T-helper 1 cell treated with Interleukin-12 subunit alpha and Interleukin-12 subunit beta and Interleukin-4 antibody, amounts not matched to agents 30 μg/mL and 1 μg/mL, for 36 hours (primary cell): ENCODE measurements around the gene DLG1.
"Not testable (repeated sequence)": the region's sequence is repeated elsewhere in the genome, so short reads cannot be mapped to it uniquely, and the experiment has no call there.

ENCODE experiments used
- H3K27ac Mint-ChIP-seq: one replicate; pipeline ENCODE4 v1.8.0; 2021; ENCODE audit warnings: mild to moderate bottlenecking, mixed read lengths
- H3K27me3 Mint-ChIP-seq: one replicate; pipeline ENCODE4 v1.8.0; 2021; ENCODE audit warnings: low read depth, mixed read lengths
- H3K36me3 Mint-ChIP-seq: one replicate; pipeline ENCODE4 v1.8.0; 2021; ENCODE audit warnings: low read depth, mixed read lengths
- H3K4me1 Mint-ChIP-seq: one replicate; pipeline ENCODE4 v1.8.0; 2021; ENCODE audit warnings: low read depth, mixed read lengths
- H3K4me3 Mint-ChIP-seq: one replicate; pipeline ENCODE4 v1.8.0; 2021; ENCODE audit warnings: mild to moderate bottlenecking, moderate library complexity, mixed read lengths
- H3K9me3 Mint-ChIP-seq: one replicate; pipeline ENCODE4 v1.8.0; 2021; ENCODE audit warnings: mixed read lengths

DLG1 gene

DNA sequence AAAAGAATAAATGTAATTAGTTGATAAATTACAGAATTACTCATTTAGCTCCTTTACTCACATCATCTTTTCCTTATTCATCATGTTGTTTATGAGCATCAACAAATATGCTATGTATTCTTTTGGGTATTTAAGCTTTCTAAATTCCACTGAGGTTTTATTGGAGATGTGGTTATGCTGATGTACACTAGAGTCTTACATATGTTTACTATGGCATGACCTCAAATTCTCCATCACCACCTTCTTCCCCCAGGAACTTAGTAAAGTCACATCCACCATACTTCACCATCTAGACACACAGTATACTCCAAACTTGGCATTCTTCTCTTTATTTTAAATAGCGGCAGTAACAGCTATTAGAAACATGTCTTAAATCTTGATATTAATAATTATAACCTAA lies 194.6 kb downstream of the DLG1 start:
- Mint-ChIP-seq H3K4me3 (no peak overlapping the region), H3K27ac (no peak overlapping the region), H3K27me3 (no peaks in the 10 kb centered on the region), H3K36me3 (peaks cover 7% of the 10 kb centered on the region), H3K4me1 (no peaks in the 10 kb centered on the region), H3K9me3 (no peaks in the 10 kb centered on the region)

DNA sequence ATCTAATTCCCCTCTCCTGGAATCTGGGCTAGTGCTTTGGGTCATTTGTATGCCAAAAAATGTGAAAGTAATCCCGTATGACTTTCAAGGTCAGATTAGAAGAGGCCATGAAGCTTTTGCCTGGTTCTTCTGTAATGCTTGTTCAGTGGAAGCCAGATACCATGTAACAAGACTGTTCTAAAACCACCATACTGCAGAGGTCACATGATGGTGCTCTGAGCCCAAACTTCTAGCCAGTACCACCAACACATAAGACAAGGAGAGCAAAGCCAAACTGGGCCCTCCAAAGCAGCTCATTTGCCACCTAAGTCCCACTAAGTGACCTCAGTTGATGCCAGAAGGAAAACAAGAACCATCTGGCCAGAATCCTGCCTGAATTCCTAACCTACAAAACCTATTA lies 204.5 kb downstream of the DLG1 start:
- H3K36me3 Mint-ChIP-seq = peaks cover 14% of the 10 kb centered on the region
- H3K9me3 Mint-ChIP-seq = no peaks in the 10 kb centered on the region
- no peaks in the 10 kb centered on the region for H3K27me3 Mint-ChIP-seq
- no peak overlapping the region for H3K4me3 Mint-ChIP-seq
- peaks cover 2% of the 10 kb centered on the region for H3K4me1 Mint-ChIP-seq
- H3K27ac Mint-ChIP-seq = no peak overlapping the region

GRCh38 chr3:197088370-197088769 lies 210.0 kb downstream of the DLG1 start:
- no peak overlapping the region for H3K27ac Mint-ChIP-seq
- H3K36me3 Mint-ChIP-seq = peaks cover 22% of the 10 kb centered on the region
- peaks cover 11% of the 10 kb centered on the region for H3K4me1 Mint-ChIP-seq
- H3K9me3 Mint-ChIP-seq = no peaks in the 10 kb centered on the region
- no peak overlapping the region for H3K4me3 Mint-ChIP-seq
- no peaks in the 10 kb centered on the region for H3K27me3 Mint-ChIP-seq

DNA sequence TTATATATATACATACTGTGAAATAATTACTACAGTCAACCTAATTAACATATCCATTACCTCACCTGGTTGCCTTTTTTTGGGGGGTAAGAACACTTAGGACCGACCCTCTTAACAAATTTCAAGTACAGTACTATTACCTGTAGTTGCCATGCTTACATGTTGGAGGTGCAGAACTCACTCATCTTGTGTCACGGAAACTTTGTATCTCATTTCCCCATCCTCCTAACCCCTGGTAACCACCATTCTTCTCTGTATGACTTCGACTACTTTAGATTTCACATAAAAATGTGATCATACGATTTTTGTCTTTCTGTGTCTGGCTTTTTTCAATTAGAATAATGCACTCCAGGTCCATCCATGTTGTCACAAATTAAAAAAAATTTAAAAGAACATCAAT lies 213.3 kb downstream of the DLG1 start:
- Mint-ChIP-seq H3K27ac (no peak overlapping the region), H3K4me1 (peaks cover 11% of the 10 kb centered on the region), H3K27me3 (no peaks in the 10 kb centered on the region), H3K9me3 (no peaks in the 10 kb centered on the region), H3K4me3 (no peak overlapping the region), H3K36me3 (peaks cover 22% of the 10 kb centered on the region)

GRCh38 chr3:197083486-197083885 lies 214.9 kb downstream of the DLG1 start:
- Mint-ChIP-seq H3K27ac (no peak overlapping the region), H3K36me3 (peaks cover 18% of the 10 kb centered on the region), H3K27me3 (no peaks in the 10 kb centered on the region), H3K4me3 (no peak overlapping the region), H3K4me1 (peaks cover 7% of the 10 kb centered on the region), H3K9me3 (no peaks in the 10 kb centered on the region)

DNA sequence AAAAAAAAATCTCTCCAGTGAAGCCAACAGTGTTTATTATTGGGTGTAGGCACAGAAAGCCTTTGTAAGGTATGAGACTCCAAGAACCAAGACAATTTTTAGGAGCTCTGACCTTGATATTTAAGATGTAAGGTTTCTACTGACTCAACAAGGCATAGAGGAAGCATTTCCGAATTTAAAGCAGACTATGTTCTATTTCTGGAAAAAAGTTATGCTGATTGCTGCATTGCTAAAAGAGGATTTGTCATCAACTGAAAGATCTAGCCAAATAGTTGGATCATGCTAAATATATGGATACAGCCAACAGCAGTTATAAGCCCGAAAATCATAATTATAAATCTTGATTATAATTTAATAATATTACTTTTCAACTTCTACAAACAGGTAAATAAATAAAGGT lies 215.5 kb downstream of the DLG1 start:
- H3K9me3 Mint-ChIP-seq = no peaks in the 10 kb centered on the region
- H3K27me3 Mint-ChIP-seq = no peaks in the 10 kb centered on the region
- peaks cover 16% of the 10 kb centered on the region for H3K36me3 Mint-ChIP-seq
- no peak overlapping the region for H3K4me3 Mint-ChIP-seq
- H3K27ac Mint-ChIP-seq = no peak overlapping the region
- H3K4me1 Mint-ChIP-seq = peaks cover 5% of the 10 kb centered on the region

DNA sequence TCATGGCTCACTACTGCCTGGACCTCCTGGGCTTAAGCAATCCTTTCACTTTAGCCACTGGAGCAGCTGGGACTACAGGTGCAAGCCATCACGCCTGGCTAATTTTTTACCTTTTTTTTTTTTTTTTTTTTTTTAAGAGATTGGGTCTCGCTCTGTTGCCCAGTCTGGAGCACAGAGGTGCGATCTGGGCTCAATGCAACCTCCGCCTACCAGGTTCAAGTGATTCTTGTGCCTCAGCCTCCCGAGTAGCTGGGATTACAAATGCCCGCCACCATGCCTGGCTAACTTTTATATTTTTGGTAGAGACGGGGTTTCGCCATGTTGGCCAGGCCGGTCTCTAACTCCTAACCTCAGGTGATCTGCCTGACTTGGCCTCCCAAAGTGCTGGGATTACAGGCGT lies 218.1 kb downstream of the DLG1 start:
- Mint-ChIP-seq H3K9me3 (no peaks in the 10 kb centered on the region), H3K27ac (no peak overlapping the region), H3K4me3 (no peak overlapping the region), H3K4me1 (peaks cover 5% of the 10 kb centered on the region), H3K36me3 (peaks cover 16% of the 10 kb centered on the region), H3K27me3 (no peaks in the 10 kb centered on the region)

DNA sequence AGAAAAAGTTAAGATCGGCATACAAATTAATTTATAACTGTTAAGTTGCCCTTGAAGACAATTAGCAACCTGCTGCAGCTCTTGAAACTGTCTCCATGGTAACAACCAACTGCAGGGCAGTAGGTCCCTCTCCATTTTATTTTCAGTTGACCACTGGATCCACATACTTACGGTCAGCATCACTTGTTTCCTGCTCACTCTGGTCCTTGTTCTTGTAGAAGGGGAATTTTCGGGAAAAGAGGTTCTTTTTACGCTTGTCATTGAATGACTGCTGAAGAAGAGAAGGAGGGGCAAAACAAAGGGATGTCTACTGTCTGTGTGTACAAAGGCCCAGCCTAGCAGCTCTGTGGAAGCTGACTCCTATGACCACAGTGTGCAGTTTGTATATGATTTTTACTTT lies 222.0 kb downstream of the DLG1 start:
- Mint-ChIP-seq H3K4me3 (no peak overlapping the region), H3K9me3 (no peaks in the 10 kb centered on the region), H3K27me3 (no peaks in the 10 kb centered on the region), H3K4me1 (no peaks in the 10 kb centered on the region), H3K27ac (no peak overlapping the region), H3K36me3 (peaks cover 18% of the 10 kb centered on the region)

GRCh38 chr3:197068077-197068476 lies 230.3 kb downstream of the DLG1 start:
- Mint-ChIP-seq H3K9me3 (no peaks in the 10 kb centered on the region), H3K27me3 (no peaks in the 10 kb centered on the region), H3K4me3 (no peak overlapping the region), H3K27ac (no peak overlapping the region), H3K36me3 (peaks cover 18% of the 10 kb centered on the region), H3K4me1 (peaks cover 3% of the 10 kb centered on the region)

DNA sequence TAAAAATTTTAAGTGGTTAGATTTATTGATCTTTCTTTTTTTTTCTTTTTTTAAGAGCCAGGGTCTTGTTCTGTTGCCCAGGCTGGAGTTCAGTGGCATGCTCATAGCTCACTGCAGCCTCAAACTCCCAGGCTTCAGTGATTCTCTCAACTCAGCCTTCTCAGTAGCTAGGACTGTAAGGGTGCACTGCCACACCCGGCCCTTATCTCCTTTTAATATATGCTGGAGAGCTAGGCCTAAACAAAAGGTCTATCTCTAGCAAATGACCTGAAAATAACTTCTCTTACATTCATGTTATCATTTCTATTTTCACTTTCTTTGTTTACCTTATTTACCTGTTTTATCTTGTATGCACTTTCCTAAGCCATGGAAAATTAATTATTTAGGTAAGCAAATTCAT lies 233.6 kb downstream of the DLG1 start:
- H3K36me3 Mint-ChIP-seq = peaks cover 25% of the 10 kb centered on the region
- H3K4me3 Mint-ChIP-seq = no peak overlapping the region
- H3K9me3 Mint-ChIP-seq = no peaks in the 10 kb centered on the region
- H3K27me3 Mint-ChIP-seq = no peaks in the 10 kb centered on the region
- peaks cover 5% of the 10 kb centered on the region for H3K4me1 Mint-ChIP-seq
- no peak overlapping the region for H3K27ac Mint-ChIP-seq

GRCh38 chr3:197062446-197062845 lies 236.0 kb downstream of the DLG1 start:
- H3K9me3 Mint-ChIP-seq = no peaks in the 10 kb centered on the region
- no peak overlapping the region for H3K27ac Mint-ChIP-seq
- peaks cover 40% of the 10 kb centered on the region for H3K36me3 Mint-ChIP-seq
- peaks cover 5% of the 10 kb centered on the region for H3K4me1 Mint-ChIP-seq
- no peaks in the 10 kb centered on the region for H3K27me3 Mint-ChIP-seq
- H3K4me3 Mint-ChIP-seq = no peak overlapping the region

- peaks cover 10% of the 10 kb centered on the region for H3K36me3 Mint-ChIP-seq
- H3K27ac Mint-ChIP-seq, H3K9me3 Mint-ChIP-seq, H3K4me1 Mint-ChIP-seq, H3K4me3 Mint-ChIP-seq, H3K27me3 Mint-ChIP-seq: not testable (repeated sequence)
Measured at GRCh38 chr3:197051637-197052036, 246.8 kb downstream of the DLG1 start.

GRCh38 chr3:197050511-197050910 lies 247.9 kb downstream of the DLG1 start:
- Mint-ChIP-seq H3K4me1 (peaks cover 2% of the 10 kb centered on the region), H3K9me3 (no peaks in the 10 kb centered on the region), H3K36me3 (peaks cover 12% of the 10 kb centered on the region), H3K27me3 (no peaks in the 10 kb centered on the region), H3K4me3 (no peak overlapping the region), H3K27ac (no peak overlapping the region)

GRCh38 chr3:197042539-197042938 lies 255.9 kb downstream of the DLG1 start:
- Mint-ChIP-seq H3K4me3 (no peak overlapping the region), H3K27ac (no peak overlapping the region), H3K4me1 (no peaks in the 10 kb centered on the region), H3K36me3 (peaks cover 9% of the 10 kb centered on the region), H3K9me3 (no peaks in the 10 kb centered on the region), H3K27me3 (no peaks in the 10 kb centered on the region)

DNA sequence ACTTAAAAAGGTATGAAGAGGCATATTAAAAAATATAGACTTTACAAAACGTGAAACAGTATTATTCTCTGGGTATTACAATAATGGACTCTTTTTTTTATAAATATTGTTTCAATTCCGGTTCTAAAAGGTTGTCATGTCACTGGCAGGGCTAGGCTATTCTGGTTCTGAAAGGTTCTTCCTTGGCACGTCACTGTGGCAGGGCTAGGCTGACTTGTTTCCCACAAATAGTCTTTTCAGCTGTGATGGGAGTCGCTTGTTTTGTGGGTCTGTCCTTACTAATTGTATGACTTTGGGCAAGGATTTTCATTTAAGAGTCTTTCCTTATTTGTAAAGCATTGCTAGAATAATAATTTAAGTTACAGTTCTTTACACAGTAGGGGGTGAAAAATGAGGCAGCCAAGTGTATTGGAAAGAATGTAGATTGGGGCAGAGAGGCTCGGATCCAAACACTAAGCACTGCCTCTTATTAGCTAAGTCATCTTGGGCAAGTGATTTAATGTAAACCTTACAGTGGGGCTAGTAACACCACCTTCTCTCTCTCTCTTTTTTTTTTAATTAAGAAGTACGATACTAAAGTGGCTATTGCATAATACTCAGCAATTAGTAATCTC lies 256.4 kb downstream of the DLG1 start:
- Mint-ChIP-seq H3K27me3 (no peaks in the 10 kb centered on the region), H3K4me3 (no peak overlapping the region), H3K36me3 (peaks cover 9% of the 10 kb centered on the region), H3K27ac (no peak overlapping the region), H3K9me3 (no peaks in the 10 kb centered on the region), H3K4me1 (no peaks in the 10 kb centered on the region)

GRCh38 chr3:197040658-197041057 lies 257.8 kb downstream of the DLG1 start:
- Mint-ChIP-seq H3K36me3 (peaks cover 4% of the 10 kb centered on the region), H3K9me3 (no peaks in the 10 kb centered on the region), H3K27me3 (peaks cover 8% of the 10 kb centered on the region), H3K4me3 (no peak overlapping the region), H3K27ac (no peak overlapping the region), H3K4me1 (no peaks in the 10 kb centered on the region)
